B cell (primary cell): ENCODE measurements around the gene PIMREG. TPM values are rescaled to one million over a fixed set of nuclear protein-coding genes. Genes with fewer than 3 reads are reported as not detected.

ENCODE experiments used
- ATAC-seq: fragments of 200-7000 bp; cut with Tn5 transposase; one replicate; pipeline ENCODE4 v1.10.0; 2021; ENCODE audit warnings: low read depth, mild to moderate bottlenecking, moderate number of reproducible peaks, moderate library complexity
- CTCF ChIA-PET: fragments of 350-600 bp; sonication (Branson Sonifier 250); formaldehyde crosslinking; loops from one replicate; lab custom pipeline; 2021; ENCODE audit warnings: antibody characterized with exemption, inconsistent platforms; lab: Charles Lee
- POLR2A ChIA-PET: fragments of 350-600 bp; sonication (Branson Sonifier 250); formaldehyde crosslinking; loops from one replicate; lab custom pipeline; 2021; ENCODE audit warnings: antibody characterized with exemption; lab: Charles Lee
- DNase-seq: peaks from one replicate; pipeline ENCODE4 v3.0.0; 2013
- H2AFZ ChIP-seq: 2 replicates; pipeline ENCODE4 v1.6.1; 2012; ENCODE audit warnings: mild to moderate bottlenecking, low read depth, low read length; ENCODE audit not compliant: insufficient read depth, poor library complexity, severe bottlenecking
- H3K27ac ChIP-seq, 2 donors: 1 replicate in 1 of 2; 2 replicates in 1 of 2; pipeline ENCODE4 v1.5.1; 2012 to 2013; ENCODE audit warnings: low read length in 2 of 2, mild to moderate bottlenecking in 2 of 2, moderate library complexity in 1 of 2
- H3K27me3 ChIP-seq, 4 experiments: fragments of 200-600 bp in 1 of 4; sonication (generic) in 1 of 4; replicated peaks in 1 of 4; 1 replicate in 2 of 4; 2 replicates in 2 of 4; pipeline versions ENCODE4 v1.6.1 to v1.7.0; 2013 to 2016; ENCODE audit warnings: low read length in 3 of 4, mild to moderate bottlenecking in 2 of 4, mixed read lengths in 1 of 4, moderate library complexity in 1 of 4; ENCODE audit not compliant: insufficient read depth in 4 of 4, control insufficient read depth in 3 of 4; ENCODE audit errors: control extremely low read depth in 1 of 4
- H3K36me3 ChIP-seq, 2 experiments: replicated peaks in 1 of 2; 1 replicate in 1 of 2; 2 replicates in 1 of 2; pipeline versions ENCODE4 v1.6.1 to v1.7.1; 2013; ENCODE audit warnings: low read length in 1 of 2; ENCODE audit not compliant: insufficient read depth in 2 of 2, control insufficient read depth in 1 of 2; ENCODE audit errors: control extremely low read depth in 1 of 2, extremely low read depth in 1 of 2
- H3K4me1 ChIP-seq, 2 donors: fragments of 200-600 bp in 1 of 2; sonication (generic) in 1 of 2; 1 replicate in 1 of 2; 2 replicates in 1 of 2; pipeline versions ENCODE4 v1.5.1 to v1.6.1; 2013 to 2017; ENCODE audit warnings: low read length in 2 of 2; ENCODE audit not compliant: control insufficient read depth in 2 of 2, insufficient read depth in 2 of 2
- H3K4me2 ChIP-seq: replicated peaks from 2 replicates; pipeline ENCODE3; 2012; ENCODE audit warnings: mild to moderate bottlenecking, low read depth, low read length; ENCODE audit not compliant: poor library complexity, severe bottlenecking
- H3K4me3 ChIP-seq, 5 experiments: fragments of 200-600 bp in 1 of 5; sonication (generic) in 1 of 5; 1 replicate in 3 of 5; 2 replicates in 2 of 5; pipeline versions ENCODE4 v1.5.1 to v1.7.0; 2011 to 2016; ENCODE audit warnings: low read length in 4 of 5, mild to moderate bottlenecking in 4 of 5, low read depth in 2 of 5, control low read depth in 1 of 5, moderate library complexity in 1 of 5; ENCODE audit not compliant: insufficient read depth in 1 of 5; ENCODE audit errors: control extremely low read depth in 1 of 5, extremely low read depth in 1 of 5
- H3K79me2 ChIP-seq: fragments of 200-600 bp; sonication (generic); one replicate; pipeline ENCODE4 v1.6.0; 2016; ENCODE audit warnings: low read length; ENCODE audit not compliant: control insufficient read depth, insufficient read depth
- H3K9ac ChIP-seq: fragments of 200-600 bp; sonication (generic); 2 replicates; pipeline ENCODE4 v1.6.1; 2017; ENCODE audit warnings: mild to moderate bottlenecking, low read length, moderate library complexity
- H3K9me3 ChIP-seq, 3 donors: one replicate each; pipeline versions ENCODE4 v1.6.1 to v1.7.1; 2013; ENCODE audit warnings: low read length in 2 of 3; ENCODE audit not compliant: control insufficient read depth in 2 of 3, insufficient read depth in 1 of 3; ENCODE audit errors: control extremely low read depth in 1 of 3
- H4K20me1 ChIP-seq: 2 replicates; pipeline ENCODE4 v1.6.0; 2012; ENCODE audit warnings: mild to moderate bottlenecking, low read length; ENCODE audit not compliant: insufficient read depth, control insufficient read depth, poor library complexity, severe bottlenecking
- H3K27ac Mint-ChIP-seq: one replicate; pipeline ENCODE4 v1.8.0; 2021; ENCODE audit warnings: mixed read lengths
- H3K27me3 Mint-ChIP-seq: one replicate; pipeline ENCODE4 v1.8.0; 2021; ENCODE audit warnings: mixed read lengths
- H3K4me1 Mint-ChIP-seq: one replicate; pipeline ENCODE4 v1.8.0; 2021; ENCODE audit warnings: mixed read lengths
- H3K4me3 Mint-ChIP-seq: one replicate; pipeline ENCODE4 v1.8.0; 2021; ENCODE audit warnings: mixed read lengths
- H3K9me3 Mint-ChIP-seq: one replicate; pipeline ENCODE4 v1.8.0; 2022; ENCODE audit warnings: mixed read lengths; ENCODE audit not compliant: insufficient read depth
- EZH2 ChIP-seq: IDR thresholded peaks from 2 replicates; pipeline ENCODE4 v1.6.1; 2012; ENCODE audit warnings: borderline replicate concordance, low read depth, mild to moderate bottlenecking, moderate library complexity, low read length; ENCODE audit not compliant: insufficient read depth, poor library complexity, severe bottlenecking
- WGBS: methylation state at CpG from one replicate; pipeline ENCODE4 v1.1.5; 2013; ENCODE audit warnings: missing lambda C conversion rate; ENCODE audit not compliant: insufficient coverage; 5-methylcytosine and 5-hydroxymethylcytosine counted together
- intact Hi-C: fragments of 100-400 bp; cut with micrococcal nuclease; formaldehyde crosslinking; loops from one replicate; pipeline ENCODE4 v1.10.0; 2022
- polyA plus RNA-seq: library from polyadenylated mRNA; depleted of rRNA; stranded (reverse); fragments of >200 nt; gene quantifications from 2 replicates; pipeline ENCODE4 v1.2.3, GENCODE V29; 2012
- total RNA-seq, 2 donors: library from RNA; stranded (reverse); fragments of 120-200 nt in 1 of 2; gene quantifications; 1 replicate in 1 of 2; 2 replicates in 1 of 2; pipeline versions ENCODE4 v1.2.3 to v1.2.4, GENCODE V29; 2013 to 2022
- TF ChIP-seq, protein P1 (sequence below): fragments of 200-600 bp; IDR thresholded peaks from one replicate; pipeline ENCODE4 v1.8.0; 2022; ENCODE audit warnings: antibody characterized with exemption, mild to moderate bottlenecking

Gene PIMREG
- total and polyA plus RNA-seq, 2 donors (not counting 1 experiment from before 2014, with no cell fraction given): 0.21 TPM; not detected in 1

DNA sequence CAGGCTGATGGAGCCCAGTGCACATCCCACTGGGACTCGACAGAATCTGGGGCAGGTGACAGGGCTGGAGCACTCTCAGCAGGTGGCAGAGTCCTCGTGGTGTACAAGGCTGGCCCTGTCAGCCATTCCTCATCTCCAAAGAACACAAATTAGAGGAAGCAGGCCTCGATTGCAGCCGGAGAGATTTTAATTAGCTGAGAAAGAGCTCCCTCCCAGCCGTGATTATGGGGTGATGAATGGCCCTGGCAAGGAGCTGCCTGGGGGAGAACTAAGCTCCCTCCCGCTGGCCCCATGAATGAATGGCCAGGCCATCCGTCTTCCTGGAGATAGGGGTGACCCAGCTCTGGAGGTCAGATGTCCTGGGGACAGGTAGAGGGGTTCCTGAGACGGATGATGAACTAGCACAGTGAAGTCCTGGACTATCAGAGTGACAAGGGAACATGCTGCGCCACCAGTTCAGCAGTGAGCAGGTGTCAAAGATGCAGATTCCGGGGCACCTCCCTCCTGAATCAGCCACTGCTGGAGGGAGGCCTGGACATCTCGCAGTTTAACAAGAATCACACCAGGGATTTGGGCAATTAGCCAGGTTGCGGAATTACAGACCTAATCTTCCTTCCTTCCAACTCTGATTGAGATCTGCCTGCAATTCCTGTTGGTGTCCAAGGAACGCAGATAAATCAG, 35.5 kb downstream of the PIMREG start:
- Histone ChIP-seq H3K27me3 (no peaks in the 10 kb centered on the region), H3K27ac (no peak overlapping the region), H2AFZ (no peak overlapping the region), H3K9ac (no peak overlapping the region), H3K36me3 (no peaks in the 10 kb centered on the region), H3K79me2 (no peaks in the 10 kb centered on the region), H3K9me3 (no peaks in the 10 kb centered on the region), H4K20me1 (no peaks in the 10 kb centered on the region), H3K4me2 (no peak overlapping the region), H3K4me1 (no peaks in the 10 kb centered on the region), H3K4me3 (no peak overlapping the region)
- Mint-ChIP-seq H3K4me1 (no peaks in the 10 kb centered on the region), H3K9me3 (no peaks in the 10 kb centered on the region), H3K4me3 (no peak overlapping the region), H3K27me3 (peaks cover 7% of the 10 kb centered on the region), H3K27ac (no peak overlapping the region)
- no peak for ATAC-seq
- DNase-seq: no peak
- TF ChIP-seq EZH2: no peak
- TF ChIP-seq, protein P1, sequence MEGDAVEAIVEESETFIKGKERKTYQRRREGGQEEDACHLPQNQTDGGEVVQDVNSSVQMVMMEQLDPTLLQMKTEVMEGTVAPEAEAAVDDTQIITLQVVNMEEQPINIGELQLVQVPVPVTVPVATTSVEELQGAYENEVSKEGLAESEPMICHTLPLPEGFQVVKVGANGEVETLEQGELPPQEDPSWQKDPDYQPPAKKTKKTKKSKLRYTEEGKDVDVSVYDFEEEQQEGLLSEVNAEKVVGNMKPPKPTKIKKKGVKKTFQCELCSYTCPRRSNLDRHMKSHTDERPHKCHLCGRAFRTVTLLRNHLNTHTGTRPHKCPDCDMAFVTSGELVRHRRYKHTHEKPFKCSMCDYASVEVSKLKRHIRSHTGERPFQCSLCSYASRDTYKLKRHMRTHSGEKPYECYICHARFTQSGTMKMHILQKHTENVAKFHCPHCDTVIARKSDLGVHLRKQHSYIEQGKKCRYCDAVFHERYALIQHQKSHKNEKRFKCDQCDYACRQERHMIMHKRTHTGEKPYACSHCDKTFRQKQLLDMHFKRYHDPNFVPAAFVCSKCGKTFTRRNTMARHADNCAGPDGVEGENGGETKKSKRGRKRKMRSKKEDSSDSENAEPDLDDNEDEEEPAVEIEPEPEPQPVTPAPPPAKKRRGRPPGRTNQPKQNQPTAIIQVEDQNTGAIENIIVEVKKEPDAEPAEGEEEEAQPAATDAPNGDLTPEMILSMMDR: no peak
- 88% methylated on average over 9 of the region's 13 CpGs for WGBS
- CTCF ChIA-PET: no interaction called here
- intact Hi-C loops: no loop called here
- POLR2A ChIA-PET: no interaction called here

DNA sequence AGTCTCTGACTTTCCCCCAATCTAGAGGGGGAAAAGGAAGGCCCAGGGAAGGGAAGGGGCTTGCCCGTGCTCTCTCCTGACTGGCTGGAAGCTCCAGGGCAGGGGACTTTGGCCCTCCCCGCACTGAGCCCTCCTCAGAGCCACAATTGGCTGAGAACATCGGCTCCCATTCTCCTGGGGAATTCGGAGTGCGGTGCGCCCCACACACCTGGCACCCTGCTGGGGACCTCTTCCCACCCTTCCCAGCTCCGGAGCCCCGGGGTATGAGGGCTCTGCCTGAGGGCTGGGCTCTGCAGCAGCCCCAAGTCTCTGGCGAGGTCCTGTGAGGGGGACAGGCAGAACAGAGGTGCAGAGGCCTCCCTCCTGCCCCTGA, 36.0 kb downstream of the PIMREG start:
- H3K36me3 ChIP-seq: no peaks in the 10 kb centered on the region
- H3K4me1 Mint-ChIP-seq: no peaks in the 10 kb centered on the region
- POLR2A ChIA-PET: no interaction called here
- peaks cover 7% of the 10 kb centered on the region for H3K27me3 Mint-ChIP-seq
- no peak for TF ChIP-seq EZH2
- TF ChIP-seq, protein P1: no peak
- no peaks in the 10 kb centered on the region for H3K27me3 ChIP-seq
- H3K79me2 ChIP-seq: no peaks in the 10 kb centered on the region
- intact Hi-C loops: no loop called here
- DNase-seq: no peak
- H3K4me2 ChIP-seq: no peak overlapping the region
- no peaks in the 10 kb centered on the region for H3K9me3 Mint-ChIP-seq
- H3K27ac Mint-ChIP-seq: no peak overlapping the region
- H3K9ac ChIP-seq: no peak overlapping the region
- no peak overlapping the region for H3K27ac ChIP-seq
- WGBS: 77% methylated on average over 8 of the region's 9 CpGs
- no peak overlapping the region for H3K4me3 ChIP-seq
- no peaks in the 10 kb centered on the region for H3K9me3 ChIP-seq
- ATAC-seq: no peak
- no peaks in the 10 kb centered on the region for H3K4me1 ChIP-seq
- no peak overlapping the region for H2AFZ ChIP-seq
- no peaks in the 10 kb centered on the region for H4K20me1 ChIP-seq
- CTCF ChIA-PET: no interaction called here
- H3K4me3 Mint-ChIP-seq: no peak overlapping the region
